ENCODE results near the gene G6PC1. TPM values are rescaled to one million over a fixed set of nuclear protein-coding genes. Genes with fewer than 3 reads are reported as not detected.
"Not testable (repeated sequence)": the region's sequence is repeated elsewhere in the genome, so short reads cannot be mapped to it uniquely, and the experiment has no call there.

G6PC1 gene
- total RNA-seq, 1 experiment from 2014 or later: 0.10 TPM

DNA sequence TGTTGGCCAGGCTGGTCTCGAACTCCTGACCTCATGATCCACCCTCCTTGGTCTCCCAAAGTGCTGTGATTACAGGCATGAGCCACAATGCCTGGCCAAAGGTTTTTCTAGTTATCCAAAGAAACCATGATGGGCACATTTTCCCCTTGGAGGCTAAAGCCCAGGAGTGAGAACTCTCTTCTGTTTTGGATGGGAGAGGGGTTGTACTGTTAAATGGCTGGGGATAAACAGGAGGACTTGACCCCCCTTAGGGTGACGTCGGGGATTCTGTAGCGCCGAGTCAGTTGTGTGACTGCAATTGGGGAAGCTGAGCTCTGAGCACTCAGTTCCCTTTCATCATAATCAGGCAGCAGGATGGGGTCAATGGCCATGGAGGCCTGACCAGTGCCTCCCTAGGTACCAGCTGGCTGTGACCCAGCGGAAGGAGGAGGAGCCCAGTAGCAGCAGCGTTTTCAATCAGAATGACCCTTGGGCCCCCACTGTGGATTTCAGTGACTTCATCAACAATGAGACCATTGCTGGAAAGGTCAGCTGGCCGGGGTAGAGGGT lies 45.5 kb upstream of the G6PC1 start:
- H3K27ac ChIP-seq (ENCODE audit: low read depth, low read length): no peak overlapping the region
- no peaks in the 10 kb centered on the region for H3K9me3 ChIP-seq (ENCODE audit: control insufficient read depth in 1 of 2, insufficient read depth in 1 of 2, low read depth in 1 of 2, low read length in 2 of 2)
- H3K27me3 ChIP-seq (ENCODE audit: insufficient read depth, low read length): no peaks in the 10 kb centered on the region
- no peaks in the 10 kb centered on the region for H4K20me1 ChIP-seq (ENCODE audit: insufficient read depth)
- RAD21 ChIA-PET (ENCODE audit: low non-redundant PET in 1 of 2, low total read pairs in 2 of 2, uncharacterized antibody in 2 of 2, unreplicated experiment in 2 of 2): no interaction called here
- H3K4me3 ChIP-seq (replicated peaks in 1 of 2; ENCODE audit: low read depth in 1 of 2, low read length in 2 of 2): no peak overlapping the region
- DNase-seq (ENCODE audit: low read depth, low spot score) (no peak), ATAC-seq (no peak)
- no peaks in the 10 kb centered on the region for H3K79me2 ChIP-seq (ENCODE audit: insufficient read depth, low read length)
- no peak overlapping the region for H3K9ac ChIP-seq (ENCODE audit: low read length)
- TF ChIP-seq, protein P1, sequence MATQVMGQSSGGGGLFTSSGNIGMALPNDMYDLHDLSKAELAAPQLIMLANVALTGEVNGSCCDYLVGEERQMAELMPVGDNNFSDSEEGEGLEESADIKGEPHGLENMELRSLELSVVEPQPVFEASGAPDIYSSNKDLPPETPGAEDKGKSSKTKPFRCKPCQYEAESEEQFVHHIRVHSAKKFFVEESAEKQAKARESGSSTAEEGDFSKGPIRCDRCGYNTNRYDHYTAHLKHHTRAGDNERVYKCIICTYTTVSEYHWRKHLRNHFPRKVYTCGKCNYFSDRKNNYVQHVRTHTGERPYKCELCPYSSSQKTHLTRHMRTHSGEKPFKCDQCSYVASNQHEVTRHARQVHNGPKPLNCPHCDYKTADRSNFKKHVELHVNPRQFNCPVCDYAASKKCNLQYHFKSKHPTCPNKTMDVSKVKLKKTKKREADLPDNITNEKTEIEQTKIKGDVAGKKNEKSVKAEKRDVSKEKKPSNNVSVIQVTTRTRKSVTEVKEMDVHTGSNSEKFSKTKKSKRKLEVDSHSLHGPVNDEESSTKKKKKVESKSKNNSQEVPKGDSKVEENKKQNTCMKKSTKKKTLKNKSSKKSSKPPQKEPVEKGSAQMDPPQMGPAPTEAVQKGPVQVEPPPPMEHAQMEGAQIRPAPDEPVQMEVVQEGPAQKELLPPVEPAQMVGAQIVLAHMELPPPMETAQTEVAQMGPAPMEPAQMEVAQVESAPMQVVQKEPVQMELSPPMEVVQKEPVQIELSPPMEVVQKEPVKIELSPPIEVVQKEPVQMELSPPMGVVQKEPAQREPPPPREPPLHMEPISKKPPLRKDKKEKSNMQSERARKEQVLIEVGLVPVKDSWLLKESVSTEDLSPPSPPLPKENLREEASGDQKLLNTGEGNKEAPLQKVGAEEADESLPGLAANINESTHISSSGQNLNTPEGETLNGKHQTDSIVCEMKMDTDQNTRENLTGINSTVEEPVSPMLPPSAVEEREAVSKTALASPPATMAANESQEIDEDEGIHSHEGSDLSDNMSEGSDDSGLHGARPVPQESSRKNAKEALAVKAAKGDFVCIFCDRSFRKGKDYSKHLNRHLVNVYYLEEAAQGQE (IDR thresholded peaks at IDR 0.05; ENCODE audit: low read depth): no peak
- TF ChIP-seq SP1 (IDR thresholded peaks at IDR 0.05; ENCODE audit: low read depth) (no peak), TCF7L2 (IDR thresholded peaks at IDR 0.05; ENCODE audit: borderline replicate concordance, extremely low read depth, insufficient read depth, insufficient read length) (no peak), EZH2phosphoT487 (IDR thresholded peaks at IDR 0.05; ENCODE audit: borderline replicate concordance) (no peak), ZNF274 (IDR thresholded peaks at IDR 0.05; ENCODE audit: low read depth, low read length) (no peak), SIN3A (IDR thresholded peaks at IDR 0.05; ENCODE audit: low read depth) (no peak), POLR2AphosphoS5 (IDR thresholded peaks at IDR 0.05; ENCODE audit: low read depth, low read length) (no peak), EGR1 (IDR thresholded peaks at IDR 0.05; ENCODE audit: low read depth) (no peak), FOSL1 (IDR thresholded peaks at IDR 0.05; ENCODE audit: low read depth) (no peak), YY1 (IDR thresholded peaks at IDR 0.05; ENCODE audit: extremely low read depth, insufficient replicate concordance, low read depth, low read length) (no peak), CEBPB (IDR thresholded peaks at IDR 0.05; ENCODE audit: low read depth) (no peak), ELF1 (IDR thresholded peaks at IDR 0.05; ENCODE audit: borderline replicate concordance, low read depth) (no peak)
- H3K4me2 ChIP-seq (ENCODE audit: low read length): no peak overlapping the region
- BruUV-seq (replicated peaks): no TSS peak
- CTCF ChIA-PET: no interaction called here
- intact Hi-C loops (cut with micrococcal nuclease): no loop called here
- H2AFZ ChIP-seq (ENCODE audit: low read depth, low read length, poor library complexity, severe bottlenecking): no peak overlapping the region
- no peaks in the 10 kb centered on the region for H3K9me2 ChIP-seq (ENCODE audit: insufficient read depth)
- POLR2A ChIA-PET: no interaction called here
- no peaks in the 10 kb centered on the region for H3K4me1 ChIP-seq (ENCODE audit: control insufficient read depth in 1 of 2, insufficient read depth in 2 of 2, low read length in 2 of 2)
- no peaks in the 10 kb centered on the region for H3K36me3 ChIP-seq (ENCODE audit: control insufficient read depth in 1 of 2, insufficient read depth in 2 of 2, low read length in 2 of 2)

DNA sequence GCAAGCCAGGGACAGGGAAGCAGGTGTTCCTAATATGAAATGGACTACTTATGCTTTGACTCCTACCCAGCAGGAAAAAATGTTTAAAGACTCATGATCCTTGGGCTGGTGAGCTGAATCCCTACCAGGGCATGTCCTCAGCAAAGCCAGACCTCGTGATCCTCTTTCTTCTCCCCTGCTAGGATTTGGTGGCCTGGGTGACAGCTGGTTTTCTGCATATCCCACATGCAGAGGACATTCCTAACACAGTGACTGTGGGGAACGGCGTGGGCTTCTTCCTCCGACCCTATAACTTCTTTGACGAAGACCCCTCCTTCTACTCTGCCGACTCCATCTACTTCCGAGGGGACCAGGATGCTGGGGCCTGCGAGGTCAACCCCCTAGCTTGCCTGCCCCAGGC lies 44.5 kb upstream of the G6PC1 start:
- RAD21 ChIA-PET (ENCODE audit: low non-redundant PET in 1 of 2, low total read pairs in 2 of 2, uncharacterized antibody in 2 of 2, unreplicated experiment in 2 of 2); H3K4me1 ChIP-seq (ENCODE audit: control insufficient read depth in 1 of 2, insufficient read depth in 2 of 2, low read length in 2 of 2); H3K27ac ChIP-seq (ENCODE audit: low read depth, low read length); H3K27me3 ChIP-seq (ENCODE audit: insufficient read depth, low read length); intact Hi-C loops (cut with micrococcal nuclease); H3K9me3 ChIP-seq (ENCODE audit: control insufficient read depth in 1 of 2, insufficient read depth in 1 of 2, low read depth in 1 of 2, low read length in 2 of 2); ATAC-seq; H3K36me3 ChIP-seq (ENCODE audit: control insufficient read depth in 1 of 2, insufficient read depth in 2 of 2, low read length in 2 of 2); H3K4me2 ChIP-seq (ENCODE audit: low read length); DNase-seq (ENCODE audit: low read depth, low spot score); H4K20me1 ChIP-seq (ENCODE audit: insufficient read depth); H3K9me2 ChIP-seq (ENCODE audit: insufficient read depth); CTCF ChIA-PET; H2AFZ ChIP-seq (ENCODE audit: low read depth, low read length, poor library complexity, severe bottlenecking); H3K79me2 ChIP-seq (ENCODE audit: insufficient read depth, low read length); BruUV-seq (replicated peaks); H3K4me3 ChIP-seq (replicated peaks in 1 of 2; ENCODE audit: low read depth in 1 of 2, low read length in 2 of 2); POLR2A ChIA-PET; H3K9ac ChIP-seq (ENCODE audit: low read length): not testable (repeated sequence)

DNA sequence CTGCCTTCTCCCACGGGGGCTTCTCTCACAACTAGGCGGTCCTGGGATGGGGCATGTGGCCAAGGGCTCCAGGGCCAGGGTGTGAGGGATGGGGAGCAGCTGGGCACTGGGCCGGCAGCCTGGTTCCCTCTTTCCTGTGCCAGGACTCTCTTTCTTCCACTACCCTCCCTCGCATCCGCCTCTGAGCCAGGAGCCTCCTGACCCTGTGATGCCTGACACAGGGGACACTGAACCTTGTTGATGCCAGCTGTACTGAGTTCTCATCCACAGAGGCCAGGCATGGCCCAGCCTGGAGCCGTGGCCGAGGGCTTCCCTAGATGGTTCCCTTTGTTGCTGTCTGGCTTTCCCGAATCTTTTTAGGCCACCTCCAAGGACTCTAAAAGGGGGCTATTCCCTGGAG lies 44.1 kb upstream of the G6PC1 start:
- H4K20me1 ChIP-seq (ENCODE audit: insufficient read depth); H3K79me2 ChIP-seq (ENCODE audit: insufficient read depth, low read length); H3K9ac ChIP-seq (ENCODE audit: low read length); DNase-seq (ENCODE audit: low read depth, low spot score); H3K36me3 ChIP-seq (ENCODE audit: control insufficient read depth in 1 of 2, insufficient read depth in 2 of 2, low read length in 2 of 2); H3K9me3 ChIP-seq (ENCODE audit: control insufficient read depth in 1 of 2, insufficient read depth in 1 of 2, low read depth in 1 of 2, low read length in 2 of 2); H3K27me3 ChIP-seq (ENCODE audit: insufficient read depth, low read length); intact Hi-C loops (cut with micrococcal nuclease); H3K9me2 ChIP-seq (ENCODE audit: insufficient read depth); H3K4me1 ChIP-seq (ENCODE audit: control insufficient read depth in 1 of 2, insufficient read depth in 2 of 2, low read length in 2 of 2); H2AFZ ChIP-seq (ENCODE audit: low read depth, low read length, poor library complexity, severe bottlenecking); ATAC-seq; CTCF ChIA-PET; BruUV-seq (replicated peaks); POLR2A ChIA-PET; H3K4me2 ChIP-seq (ENCODE audit: low read length); H3K27ac ChIP-seq (ENCODE audit: low read depth, low read length); H3K4me3 ChIP-seq (replicated peaks in 1 of 2; ENCODE audit: low read depth in 1 of 2, low read length in 2 of 2); RAD21 ChIA-PET (ENCODE audit: low non-redundant PET in 1 of 2, low total read pairs in 2 of 2, uncharacterized antibody in 2 of 2, unreplicated experiment in 2 of 2): not testable (repeated sequence)
